ENCODE measurements around the gene USP3. TPM values are rescaled to one million over a fixed set of nuclear protein-coding genes. Genes with fewer than 3 reads are reported as not detected.
"Not testable (repeated sequence)": the region's sequence is repeated elsewhere in the genome, so short reads cannot be mapped to it uniquely, and the experiment has no call there.

USP3 gene
- total RNA-seq, 2 experiments from 2014 or later = 62.7 to 70.8 TPM

DNA sequence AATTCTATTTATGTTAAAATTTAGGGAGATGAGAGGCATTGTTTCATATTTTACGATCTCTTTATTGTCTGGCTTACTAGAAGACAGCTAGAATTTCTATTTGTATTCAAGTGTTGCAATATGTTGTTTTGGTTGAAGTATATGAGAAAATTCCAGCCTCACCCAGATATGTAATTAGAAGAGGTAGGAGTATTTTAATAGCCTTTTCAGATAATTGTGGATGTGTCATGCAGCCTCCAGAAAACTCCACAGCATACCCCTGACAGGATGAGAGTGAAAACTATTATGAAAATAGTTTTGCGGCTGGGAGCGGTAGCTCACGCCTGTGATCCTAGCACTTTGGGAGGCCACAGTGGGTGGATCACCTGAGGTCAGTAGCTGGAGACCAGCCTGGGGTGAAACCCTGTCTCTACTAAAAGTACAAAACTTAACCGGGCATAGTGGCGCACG lies 21.5 kb upstream of the USP3 start:
- H3K36me3 Mint-ChIP-seq (ENCODE audit: low read depth) = no peaks in the 10 kb centered on the region
- H3K4me3 Mint-ChIP-seq = no peak overlapping the region
- H3K9me3 Mint-ChIP-seq = no peaks in the 10 kb centered on the region
- ChIA-PET POLR2A (no interaction called here), CTCF (interaction anchor here (0.6 to 4.0 kb wide), 9 partner anchors 13 to 719 kb away, joined by 3 to 19 read pairs (median 3); partner anchors contain the start of gene USP3)
- DNase-seq = no peak
- H3K27ac Mint-ChIP-seq = no peak overlapping the region
- no peaks in the 10 kb centered on the region for H3K27me3 Mint-ChIP-seq
- H3K4me1 Mint-ChIP-seq = peaks cover 83% of the 10 kb centered on the region

DNA sequence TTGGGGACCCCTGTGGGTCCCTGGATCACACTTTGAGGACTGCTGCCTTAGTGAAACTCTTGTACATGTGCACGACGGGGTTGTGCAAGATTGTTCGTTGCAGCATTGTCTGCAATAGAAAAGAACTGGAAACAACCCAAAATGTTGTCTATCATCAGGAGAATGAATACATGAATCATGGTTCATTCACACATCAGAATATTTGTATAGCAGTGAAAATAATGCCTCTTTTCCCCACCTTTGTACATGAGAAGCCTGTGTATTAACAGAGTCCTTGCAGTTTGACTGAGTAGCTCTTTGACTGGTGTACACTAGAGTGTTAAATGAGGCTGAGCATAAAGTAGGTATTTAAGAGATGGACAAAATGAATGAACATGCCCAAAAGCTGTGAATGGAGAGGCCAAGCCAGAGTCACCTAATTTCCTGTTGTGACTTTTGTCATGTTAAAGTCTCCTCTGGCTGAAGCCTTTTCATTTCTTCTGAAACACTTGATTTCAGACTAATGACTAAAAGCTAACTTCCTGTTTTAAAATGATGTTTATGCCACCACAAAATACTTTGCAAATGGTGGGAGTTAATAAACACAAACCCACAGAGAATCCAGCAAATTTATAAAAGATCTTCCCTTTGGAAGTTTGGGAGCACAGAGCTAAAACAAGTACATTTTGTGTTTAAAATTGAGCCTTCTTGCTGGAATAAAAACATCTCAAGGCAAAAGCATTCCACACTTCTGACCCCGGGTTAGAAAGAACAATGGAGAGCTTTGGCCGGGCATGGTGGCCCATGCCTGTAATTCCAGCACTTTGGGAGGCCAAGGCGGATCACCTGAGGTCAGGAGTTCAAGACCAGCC lies 20.6 kb upstream of the USP3 start:
- H3K36me3 Mint-ChIP-seq (ENCODE audit: low read depth) = no peaks in the 10 kb centered on the region
- no peak overlapping the region for H3K4me3 Mint-ChIP-seq
- POLR2A ChIA-PET = no interaction called here
- peaks cover 78% of the 10 kb centered on the region for H3K4me1 Mint-ChIP-seq
- CTCF ChIA-PET = interaction anchor here (0.6 to 4.0 kb wide), 9 partner anchors 12 to 718 kb away, joined by 3 to 19 read pairs (median 3); no protein-coding TSS in a partner anchor
- H3K27ac Mint-ChIP-seq = peak overlapping the region; percentile 90
- H3K9me3 Mint-ChIP-seq = no peaks in the 10 kb centered on the region
- H3K27me3 Mint-ChIP-seq = no peaks in the 10 kb centered on the region
- no peak for DNase-seq

DNA sequence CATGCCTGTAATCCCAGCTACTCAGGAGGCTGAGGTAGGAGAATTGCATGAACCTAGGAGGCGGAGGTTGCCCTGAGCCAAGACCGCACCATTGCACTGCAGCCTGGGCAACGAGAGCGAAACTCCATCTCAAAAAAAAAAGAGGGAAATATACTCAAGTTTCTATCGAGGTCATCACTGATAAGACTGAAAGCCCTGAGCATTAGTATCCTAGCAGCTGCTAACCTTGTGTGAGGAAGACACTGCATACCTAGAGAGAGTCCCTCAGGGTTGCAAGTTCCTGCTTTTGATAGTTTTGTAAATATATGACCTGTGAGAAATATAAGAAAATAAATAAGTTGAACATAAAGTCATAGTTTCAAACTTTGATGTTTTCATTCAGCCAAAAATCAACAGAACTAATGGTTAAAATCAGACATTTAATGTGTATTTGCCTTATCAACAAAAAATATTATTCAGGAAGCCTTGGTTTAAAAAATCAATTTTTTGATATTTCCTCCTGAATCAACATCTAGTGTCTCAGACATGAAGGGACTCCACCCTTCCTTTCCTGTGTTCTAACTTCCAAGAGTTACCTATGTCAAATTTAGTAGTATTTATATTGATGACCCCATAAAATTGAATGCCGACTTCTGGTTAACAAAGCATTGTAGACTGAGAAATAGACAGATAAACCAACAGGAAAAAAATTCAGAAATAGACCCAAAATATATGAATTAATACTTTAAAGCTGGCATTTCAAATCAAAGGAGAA lies 19.8 kb upstream of the USP3 start:
- H3K4me1 Mint-ChIP-seq = peaks cover 71% of the 10 kb centered on the region
- ChIA-PET CTCF (interaction anchor here (0.6 to 4.0 kb wide), 7 partner anchors 11 to 584 kb away, joined by 3 to 19 read pairs (median 4); no protein-coding TSS in a partner anchor), POLR2A (no interaction called here)
- no peak for DNase-seq
- no peaks in the 10 kb centered on the region for H3K27me3 Mint-ChIP-seq
- peak overlapping the region; percentile 90 for H3K27ac Mint-ChIP-seq
- no peak overlapping the region for H3K4me3 Mint-ChIP-seq
- H3K36me3 Mint-ChIP-seq (ENCODE audit: low read depth) = no peaks in the 10 kb centered on the region
- H3K9me3 Mint-ChIP-seq = no peaks in the 10 kb centered on the region

GRCh38 chr15:63487076-63487757 lies 17.2 kb upstream of the USP3 start:
- peaks cover 65% of the 10 kb centered on the region for H3K4me1 Mint-ChIP-seq
- peak overlapping the region; percentile 7 for H3K27ac Mint-ChIP-seq
- CTCF ChIA-PET = interaction anchor here (0.5 to 5.0 kb wide), 19 partner anchors 9 to 621 kb away, joined by 3 to 31 read pairs (median 3); partner anchors contain the start of gene USP3
- no peaks in the 10 kb centered on the region for H3K9me3 Mint-ChIP-seq
- H3K36me3 Mint-ChIP-seq (ENCODE audit: low read depth) = no peaks in the 10 kb centered on the region
- no peak overlapping the region for H3K4me3 Mint-ChIP-seq
- peak; percentile 91 for DNase-seq
- POLR2A ChIA-PET = interaction anchor here (0.7 to 1.0 kb wide), 2 partner anchors 18 to 1378 kb away, joined by 4 to 5 read pairs; no protein-coding TSS in a partner anchor
- H3K27me3 Mint-ChIP-seq = no peaks in the 10 kb centered on the region

DNA sequence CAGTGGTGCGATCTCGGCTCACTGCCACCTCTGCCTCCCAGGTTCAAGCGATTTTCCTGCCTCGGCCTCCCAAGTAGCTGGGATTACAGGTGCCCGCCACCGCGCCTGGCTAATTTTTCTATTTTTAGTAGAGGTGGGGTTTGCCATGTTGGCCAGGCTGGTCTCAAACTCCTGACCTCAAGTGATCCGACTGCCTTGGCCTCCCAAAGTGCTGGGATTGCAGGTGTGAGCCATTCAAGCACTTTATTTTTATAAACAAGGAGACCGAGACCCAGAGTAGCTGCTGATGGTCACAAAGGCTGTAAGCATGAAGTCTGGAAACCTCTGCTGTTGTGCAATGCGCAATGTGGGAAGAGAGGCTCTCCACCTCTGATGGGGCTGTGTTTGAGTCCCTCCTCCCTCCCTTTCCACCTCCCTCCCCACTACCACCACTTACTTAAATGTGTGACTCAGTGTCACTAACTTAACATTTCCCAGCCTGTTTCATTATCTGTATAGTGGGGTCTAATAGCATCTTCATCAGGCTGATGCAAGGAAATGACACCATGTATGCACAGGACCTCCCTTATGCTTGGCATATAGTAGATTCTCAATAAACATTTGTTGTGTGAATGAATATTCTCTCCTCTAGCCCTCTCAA lies 16.5 kb upstream of the USP3 start:
- POLR2A ChIA-PET = interaction anchor here (0.7 to 1.0 kb wide), 2 partner anchors 18 to 1377 kb away, joined by 4 to 5 read pairs; no protein-coding TSS in a partner anchor

GRCh38 chr15:63488398-63488960 lies 15.9 kb upstream of the USP3 start:
- DNase-seq = no peak
- no peaks in the 10 kb centered on the region for H3K9me3 Mint-ChIP-seq
- no peaks in the 10 kb centered on the region for H3K36me3 Mint-ChIP-seq (ENCODE audit: low read depth)
- CTCF ChIA-PET = interaction anchor here (1.5 to 5.0 kb wide), 3 partner anchors 12 to 22 kb away, joined by 6 to 31 read pairs (median 9); partner anchors contain the start of gene USP3
- no peak overlapping the region for H3K27ac Mint-ChIP-seq
- POLR2A ChIA-PET = no interaction called here
- H3K4me1 Mint-ChIP-seq = peaks cover 65% of the 10 kb centered on the region
- H3K27me3 Mint-ChIP-seq = no peaks in the 10 kb centered on the region
- H3K4me3 Mint-ChIP-seq = no peak overlapping the region

More for the DNA sequence above, 16.5 kb upstream of the USP3 start:
- H3K9me3 Mint-ChIP-seq; H3K27ac Mint-ChIP-seq; H3K4me3 Mint-ChIP-seq; H3K36me3 Mint-ChIP-seq (ENCODE audit: low read depth); H3K27me3 Mint-ChIP-seq; DNase-seq: not testable (repeated sequence)
- peaks cover 64% of the 10 kb centered on the region for H3K4me1 Mint-ChIP-seq
- CTCF ChIA-PET = interaction anchor here (0.5 to 5.0 kb wide), 19 partner anchors 9 to 620 kb away, joined by 3 to 31 read pairs (median 3); partner anchors contain the start of gene USP3

DNA sequence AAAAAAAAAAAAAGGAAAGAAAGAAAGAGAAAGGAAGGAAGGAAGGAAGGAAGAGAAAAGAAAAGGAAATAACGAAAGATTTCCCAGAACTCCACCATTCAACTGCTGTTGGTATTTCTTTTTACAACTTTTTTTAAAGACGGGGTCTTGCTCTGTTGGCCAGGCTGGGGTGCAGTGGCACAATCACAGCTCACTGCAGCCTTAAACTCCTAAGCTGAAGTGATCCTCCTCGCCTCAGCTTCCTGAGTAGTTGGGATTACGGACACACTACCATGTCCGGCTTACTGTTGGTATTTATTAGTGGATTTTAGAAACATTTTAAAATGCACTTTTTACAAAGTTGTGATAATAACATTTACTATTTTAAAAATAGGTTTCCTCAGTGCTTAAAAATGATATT lies 15.0 kb upstream of the USP3 start:
- H3K4me3 Mint-ChIP-seq = no peak overlapping the region

DNA sequence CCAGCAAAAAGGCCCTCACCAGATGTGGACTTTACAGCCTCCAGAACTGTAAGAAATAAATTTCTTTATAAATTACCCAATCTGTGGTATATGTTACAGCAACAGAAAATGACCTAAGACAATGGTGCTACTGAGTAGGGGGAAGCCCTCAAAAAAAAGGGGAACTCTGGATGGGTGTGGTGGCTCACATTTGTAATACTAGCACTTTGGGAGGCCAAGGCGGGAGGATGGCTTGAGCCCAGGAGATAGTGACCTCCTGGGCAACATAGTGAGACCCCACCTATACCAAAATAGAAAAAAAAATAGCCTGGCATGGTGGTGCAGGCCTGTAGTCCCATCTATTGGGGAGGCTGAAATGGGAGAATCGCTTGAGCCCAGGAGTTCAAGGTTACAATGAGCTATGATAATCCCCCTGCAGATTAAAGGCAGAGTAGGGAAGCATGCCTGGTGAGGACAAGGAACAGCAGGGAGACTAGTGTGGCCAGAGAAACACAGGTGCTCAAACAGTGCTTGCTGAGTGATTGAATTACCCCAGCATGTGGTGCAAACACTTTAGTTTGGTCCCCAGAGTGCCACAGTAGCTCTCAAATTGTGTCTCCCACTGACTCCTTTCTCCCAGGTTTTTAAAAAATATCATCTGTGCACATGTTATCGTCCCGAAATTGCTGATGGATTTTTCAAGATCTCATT lies 13.9 kb upstream of the USP3 start:
- DNase-seq = no peak
- no peaks in the 10 kb centered on the region for H3K36me3 Mint-ChIP-seq (ENCODE audit: low read depth)
- no peak overlapping the region for H3K4me3 Mint-ChIP-seq
- CTCF ChIA-PET = interaction anchor here (0.5 to 5.0 kb wide), 5 partner anchors 14 to 586 kb away, joined by 3 to 31 read pairs (median 3); partner anchors contain the start of gene USP3
- POLR2A ChIA-PET = no interaction called here
- H3K4me1 Mint-ChIP-seq = peaks cover 63% of the 10 kb centered on the region
- H3K27ac Mint-ChIP-seq = peak overlapping the region; percentile 25
- no peaks in the 10 kb centered on the region for H3K27me3 Mint-ChIP-seq
- H3K9me3 Mint-ChIP-seq = no peaks in the 10 kb centered on the region

More for the DNA sequence above, 15.0 kb upstream of the USP3 start:
- ChIA-PET CTCF (interaction anchor here (2.5 to 5.0 kb wide), 2 partner anchors 13 to 15 kb away, joined by 9 to 31 read pairs; partner anchors contain the start of gene USP3), POLR2A (no interaction called here)
- DNase-seq = no peak
- Mint-ChIP-seq H3K9me3 (no peaks in the 10 kb centered on the region), H3K27ac (no peak overlapping the region), H3K4me1 (peaks cover 64% of the 10 kb centered on the region), H3K36me3 (ENCODE audit: low read depth) (no peaks in the 10 kb centered on the region), H3K27me3 (no peaks in the 10 kb centered on the region)

- ChIA-PET CTCF (interaction anchor here (0.5 to 5.0 kb wide), 5 partner anchors 13 to 726 kb away, joined by 3 to 31 read pairs (median 4); partner anchors contain the start of gene USP3), POLR2A (no interaction called here)
- H3K4me1 Mint-ChIP-seq = peaks cover 66% of the 10 kb centered on the region
- H3K4me3 Mint-ChIP-seq = no peak overlapping the region
- no peak overlapping the region for H3K27ac Mint-ChIP-seq
- no peaks in the 10 kb centered on the region for H3K36me3 Mint-ChIP-seq (ENCODE audit: low read depth)
- no peak for DNase-seq
- no peaks in the 10 kb centered on the region for H3K9me3 Mint-ChIP-seq
- no peaks in the 10 kb centered on the region for H3K27me3 Mint-ChIP-seq
Measured at GRCh38 chr15:63491116-63491827, 13.1 kb upstream of the USP3 start.

DNA sequence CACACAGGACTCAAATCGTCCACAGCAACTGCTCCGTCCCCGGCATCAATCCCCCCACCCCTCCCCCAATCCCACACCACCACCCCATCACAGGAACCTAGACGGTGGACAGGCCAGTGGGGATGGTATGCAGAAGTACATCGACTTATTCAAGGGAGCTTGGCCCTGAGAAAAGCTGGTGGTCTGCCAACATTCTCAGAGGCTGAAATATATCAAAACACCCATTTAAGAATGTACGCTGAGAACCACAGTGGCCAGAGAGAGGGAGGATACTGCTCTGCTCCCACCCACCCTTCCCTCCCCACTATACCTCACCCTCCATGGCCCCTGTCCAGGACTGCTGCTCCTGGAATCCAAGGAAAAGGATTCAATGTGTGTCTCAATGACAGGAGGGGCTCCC lies 12.4 kb upstream of the USP3 start:
- no peaks in the 10 kb centered on the region for H3K27me3 Mint-ChIP-seq
- CTCF ChIA-PET = interaction anchor here (1.1 to 1.3 kb wide), 2 partner anchors 10 to 18 kb away, joined by 4 read pairs; no protein-coding TSS in a partner anchor
- DNase-seq = no peak
- POLR2A ChIA-PET = no interaction called here
- H3K36me3 Mint-ChIP-seq (ENCODE audit: low read depth) = no peaks in the 10 kb centered on the region
- peaks cover 67% of the 10 kb centered on the region for H3K4me1 Mint-ChIP-seq
- no peaks in the 10 kb centered on the region for H3K9me3 Mint-ChIP-seq
- no peak overlapping the region for H3K27ac Mint-ChIP-seq
- H3K4me3 Mint-ChIP-seq = no peak overlapping the region
